Ishikawa (cell line): Measurements from ENCODE around the gene OR5K2.

ENCODE experiments used
- CEBPB ChIP-seq: IDR thresholded peaks from 2 replicates; pipeline ENCODE4 v1.6.1; 2012
- CREB1 ChIP-seq: IDR thresholded peaks from 2 replicates; pipeline ENCODE4 v1.6.1; 2012; ENCODE audit warnings: low read depth
- EGR1 ChIP-seq: IDR thresholded peaks from 2 replicates; pipeline ENCODE4 v1.6.1; 2012
- EP300 ChIP-seq: IDR thresholded peaks from 2 replicates; pipeline ENCODE4 v1.6.1; 2012; ENCODE audit warnings: borderline replicate concordance
- FOXM1 ChIP-seq: IDR thresholded peaks from 2 replicates; pipeline ENCODE4 v1.6.1; 2012; ENCODE audit warnings: low read depth, borderline replicate concordance
- NFIC ChIP-seq: IDR thresholded peaks from 2 replicates; pipeline ENCODE4 v1.6.1; 2012
- RAD21 ChIP-seq: IDR thresholded peaks from 2 replicates; pipeline ENCODE4 v1.6.1; 2012; ENCODE audit warnings: low read depth
- TAF1 ChIP-seq: IDR thresholded peaks from 2 replicates; pipeline ENCODE4 v1.6.1; 2012; ENCODE audit warnings: low read depth, mild to moderate bottlenecking
- TCF12 ChIP-seq: IDR thresholded peaks from 2 replicates; pipeline ENCODE4 v1.6.1; 2012; ENCODE audit warnings: low read depth
- TEAD4 ChIP-seq: IDR thresholded peaks from 2 replicates; pipeline ENCODE4 v1.6.1; 2012
- YY1 ChIP-seq: IDR thresholded peaks from 2 replicates; pipeline ENCODE4 v1.6.1; 2012; ENCODE audit warnings: low read depth
- ZBTB7A ChIP-seq: IDR thresholded peaks from 2 replicates; pipeline ENCODE4 v1.6.1; 2012; ENCODE audit warnings: low read depth
- TF ChIP-seq, protein P1 (sequence below): IDR thresholded peaks from 2 replicates; pipeline ENCODE4 v1.6.1; 2012
- TF ChIP-seq, protein P2 (sequence below): IDR thresholded peaks from 2 replicates; pipeline ENCODE4 v1.6.1; 2012; ENCODE audit warnings: low read depth, mild to moderate bottlenecking
- TF ChIP-seq, protein P3 (sequence below): IDR thresholded peaks from 2 replicates; pipeline ENCODE4 v1.6.1; 2012

The OR5K2 gene

DNA sequence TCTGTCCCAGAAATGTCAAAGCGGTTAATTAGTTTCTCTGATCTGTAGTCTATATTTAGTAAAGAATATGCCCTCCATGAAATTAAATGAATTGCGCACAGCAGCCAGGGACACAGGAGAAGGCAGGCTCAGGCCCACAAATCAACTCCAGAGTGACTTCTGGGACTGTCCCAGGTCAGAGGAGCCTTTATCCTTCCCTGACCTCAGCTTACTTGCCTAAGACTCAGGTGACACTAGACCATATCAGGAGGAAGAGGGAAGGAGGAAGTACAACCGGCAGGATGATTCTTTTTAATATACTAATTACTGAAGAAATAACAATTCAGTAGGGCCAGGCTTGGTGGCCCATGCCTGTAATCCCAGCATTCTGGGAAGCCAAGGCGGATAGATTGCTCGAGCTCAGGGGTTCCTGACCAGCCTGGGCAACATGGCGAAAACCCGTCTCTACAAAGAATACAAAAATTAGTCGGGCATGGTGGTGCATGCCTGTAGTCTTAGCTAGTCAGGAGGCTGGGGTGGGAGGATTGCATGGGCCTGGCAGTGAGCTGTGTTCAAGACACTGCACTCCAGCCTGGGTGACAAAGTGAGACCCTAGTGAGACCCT lies 32.5 kb downstream of the OR5K2 start:
- no peak for TF ChIP-seq RAD21
- no peak for TF ChIP-seq CEBPB
- TF ChIP-seq, protein P1, sequence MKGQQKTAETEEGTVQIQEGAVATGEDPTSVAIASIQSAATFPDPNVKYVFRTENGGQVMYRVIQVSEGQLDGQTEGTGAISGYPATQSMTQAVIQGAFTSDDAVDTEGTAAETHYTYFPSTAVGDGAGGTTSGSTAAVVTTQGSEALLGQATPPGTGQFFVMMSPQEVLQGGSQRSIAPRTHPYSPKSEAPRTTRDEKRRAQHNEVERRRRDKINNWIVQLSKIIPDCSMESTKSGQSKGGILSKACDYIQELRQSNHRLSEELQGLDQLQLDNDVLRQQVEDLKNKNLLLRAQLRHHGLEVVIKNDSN: no peak
- no peak for TF ChIP-seq TEAD4
- TF ChIP-seq EP300: no peak
- no peak for TF ChIP-seq YY1
- no peak for TF ChIP-seq CREB1
- TF ChIP-seq NFIC: no peak
- no peak for TF ChIP-seq ZBTB7A
- TF ChIP-seq, protein P2, sequence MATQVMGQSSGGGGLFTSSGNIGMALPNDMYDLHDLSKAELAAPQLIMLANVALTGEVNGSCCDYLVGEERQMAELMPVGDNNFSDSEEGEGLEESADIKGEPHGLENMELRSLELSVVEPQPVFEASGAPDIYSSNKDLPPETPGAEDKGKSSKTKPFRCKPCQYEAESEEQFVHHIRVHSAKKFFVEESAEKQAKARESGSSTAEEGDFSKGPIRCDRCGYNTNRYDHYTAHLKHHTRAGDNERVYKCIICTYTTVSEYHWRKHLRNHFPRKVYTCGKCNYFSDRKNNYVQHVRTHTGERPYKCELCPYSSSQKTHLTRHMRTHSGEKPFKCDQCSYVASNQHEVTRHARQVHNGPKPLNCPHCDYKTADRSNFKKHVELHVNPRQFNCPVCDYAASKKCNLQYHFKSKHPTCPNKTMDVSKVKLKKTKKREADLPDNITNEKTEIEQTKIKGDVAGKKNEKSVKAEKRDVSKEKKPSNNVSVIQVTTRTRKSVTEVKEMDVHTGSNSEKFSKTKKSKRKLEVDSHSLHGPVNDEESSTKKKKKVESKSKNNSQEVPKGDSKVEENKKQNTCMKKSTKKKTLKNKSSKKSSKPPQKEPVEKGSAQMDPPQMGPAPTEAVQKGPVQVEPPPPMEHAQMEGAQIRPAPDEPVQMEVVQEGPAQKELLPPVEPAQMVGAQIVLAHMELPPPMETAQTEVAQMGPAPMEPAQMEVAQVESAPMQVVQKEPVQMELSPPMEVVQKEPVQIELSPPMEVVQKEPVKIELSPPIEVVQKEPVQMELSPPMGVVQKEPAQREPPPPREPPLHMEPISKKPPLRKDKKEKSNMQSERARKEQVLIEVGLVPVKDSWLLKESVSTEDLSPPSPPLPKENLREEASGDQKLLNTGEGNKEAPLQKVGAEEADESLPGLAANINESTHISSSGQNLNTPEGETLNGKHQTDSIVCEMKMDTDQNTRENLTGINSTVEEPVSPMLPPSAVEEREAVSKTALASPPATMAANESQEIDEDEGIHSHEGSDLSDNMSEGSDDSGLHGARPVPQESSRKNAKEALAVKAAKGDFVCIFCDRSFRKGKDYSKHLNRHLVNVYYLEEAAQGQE: no peak
- TF ChIP-seq TCF12: no peak
- TF ChIP-seq, protein P3, sequence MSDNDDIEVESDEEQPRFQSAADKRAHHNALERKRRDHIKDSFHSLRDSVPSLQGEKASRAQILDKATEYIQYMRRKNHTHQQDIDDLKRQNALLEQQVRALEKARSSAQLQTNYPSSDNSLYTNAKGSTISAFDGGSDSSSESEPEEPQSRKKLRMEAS: no peak
- TF ChIP-seq EGR1: no peak
- TF ChIP-seq TAF1: no peak
- TF ChIP-seq FOXM1: no peak

DNA sequence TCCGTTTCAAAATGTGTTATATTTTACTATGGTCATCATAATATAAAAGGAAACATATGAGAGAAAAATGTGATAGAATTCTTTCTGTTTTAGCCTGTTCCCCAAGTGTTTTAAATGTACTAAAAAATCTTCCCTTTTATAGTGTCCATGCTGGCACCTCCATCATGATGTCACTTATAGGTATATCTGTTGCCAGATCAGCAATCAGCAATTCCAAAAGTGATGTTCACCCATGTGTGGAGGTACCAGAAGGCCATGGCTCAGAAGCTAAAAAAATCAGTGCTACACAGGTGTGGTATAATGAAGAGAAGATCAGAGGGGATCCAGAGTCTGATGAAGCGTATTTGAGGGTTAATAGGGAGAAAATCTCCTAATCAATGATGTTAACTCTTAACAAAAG lies 33.2 kb downstream of the OR5K2 start:
- TF ChIP-seq CREB1 (no peak), FOXM1 (no peak), TEAD4 (no peak), EP300 (no peak), NFIC (no peak), TAF1 (no peak), ZBTB7A (no peak), YY1 (no peak), RAD21 (no peak), EGR1 (no peak), TCF12 (no peak), CEBPB (no peak)
- TF ChIP-seq, protein P3: no peak
- TF ChIP-seq, protein P2: no peak
- TF ChIP-seq, protein P1: no peak

DNA sequence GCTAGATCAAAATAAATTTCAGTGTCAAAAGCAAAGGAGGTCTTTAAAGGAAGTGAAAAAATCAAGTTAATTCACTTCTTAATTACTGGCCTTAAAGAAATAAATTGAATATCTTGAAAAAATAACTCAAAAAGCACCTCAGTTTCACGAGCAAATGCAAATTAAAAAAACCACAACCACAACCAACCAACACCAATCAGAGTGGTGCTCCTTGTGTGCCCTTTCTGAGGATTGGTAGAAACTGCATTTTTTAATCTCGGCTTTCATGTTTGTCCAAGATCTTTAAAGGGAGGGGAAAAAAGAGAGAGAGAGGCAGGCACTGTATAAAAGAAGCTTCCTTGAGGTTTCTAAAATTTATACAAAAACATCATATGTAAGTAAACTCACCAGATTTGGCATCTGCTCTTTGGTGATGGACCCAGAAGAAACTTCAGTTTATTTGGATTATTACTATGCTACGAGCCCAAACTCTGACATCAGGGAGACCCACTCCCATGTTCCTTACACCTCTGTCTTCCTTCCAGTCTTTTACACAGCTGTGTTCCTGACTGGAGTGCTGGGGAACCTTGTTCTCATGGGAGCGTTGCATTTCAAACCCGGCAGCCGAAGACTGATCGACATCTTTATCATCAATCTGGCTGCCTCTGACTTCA lies 34.3 kb downstream of the OR5K2 start, which contains the start of gene GPR15:
Gene GPR15, plus strand, starts transcription at position 357 of the 653 bp plus-strand sequence. Its CDS starts 56 bp downstream, at position 413.
- TF ChIP-seq RAD21 (no peak), ZBTB7A (no peak), CREB1 (no peak), EGR1 (no peak), EP300 (no peak), NFIC (no peak), FOXM1 (no peak), TCF12 (no peak), TEAD4 (no peak), TAF1 (no peak), YY1 (no peak)
- TF ChIP-seq, protein P3: no peak
- TF ChIP-seq, protein P1: no peak
- TF ChIP-seq, protein P2: no peak
